Measurements from ENCODE around the gene PGBD2. TPM values are rescaled to one million over a fixed set of nuclear protein-coding genes. Genes with fewer than 3 reads are reported as not detected.

The PGBD2 gene
- total and polyA plus RNA-seq, 8 donors = 1.8 to 12.5 (median 5.2) TPM

DNA sequence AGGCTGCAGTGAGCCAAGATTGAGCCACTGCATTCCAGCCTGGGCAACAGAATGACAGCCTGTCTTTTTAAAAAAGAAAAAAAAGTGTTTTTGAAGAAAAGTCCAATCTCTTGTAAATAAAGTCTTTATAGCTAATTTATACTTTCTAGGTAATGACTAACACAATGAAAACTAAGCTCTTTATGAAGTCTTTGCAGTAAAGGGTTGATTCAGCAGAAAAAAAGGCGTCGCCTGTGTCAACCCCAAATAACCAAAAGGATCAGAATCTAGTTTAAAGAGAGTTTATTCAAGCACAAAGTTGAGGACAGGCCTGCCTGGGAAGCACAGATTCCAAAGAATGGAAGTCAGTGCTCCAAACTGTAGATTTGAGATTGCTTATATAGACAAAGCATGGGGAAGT lies 14.3 kb upstream of the PGBD2 start:
- Histone ChIP-seq H3K9me3 (no peaks in the 10 kb centered on the region), H3K27me3 (peaks cover 0 to 18% (median 0%) of the 10 kb centered on the region in 3 donors), H3K27ac (no peak overlapping the region), H3K4me1 (peaks cover 0 to 4% (median 0%) of the 10 kb centered on the region in 4 donors), H3K4me3 (no peak overlapping the region), H3K36me3 (no peaks in the 10 kb centered on the region)
- DNase-seq = no peak
- WGBS, 5 donors = 86 to 94% (median 92%) methylated on average over 2 of the region's 2 CpGs
- TF ChIP-seq POLR2AphosphoS5 (IDR thresholded peaks at IDR 0.05) = no peak
- no peak for TF ChIP-seq EP300 (IDR thresholded peaks at IDR 0.05)
- TF ChIP-seq, protein P1, sequence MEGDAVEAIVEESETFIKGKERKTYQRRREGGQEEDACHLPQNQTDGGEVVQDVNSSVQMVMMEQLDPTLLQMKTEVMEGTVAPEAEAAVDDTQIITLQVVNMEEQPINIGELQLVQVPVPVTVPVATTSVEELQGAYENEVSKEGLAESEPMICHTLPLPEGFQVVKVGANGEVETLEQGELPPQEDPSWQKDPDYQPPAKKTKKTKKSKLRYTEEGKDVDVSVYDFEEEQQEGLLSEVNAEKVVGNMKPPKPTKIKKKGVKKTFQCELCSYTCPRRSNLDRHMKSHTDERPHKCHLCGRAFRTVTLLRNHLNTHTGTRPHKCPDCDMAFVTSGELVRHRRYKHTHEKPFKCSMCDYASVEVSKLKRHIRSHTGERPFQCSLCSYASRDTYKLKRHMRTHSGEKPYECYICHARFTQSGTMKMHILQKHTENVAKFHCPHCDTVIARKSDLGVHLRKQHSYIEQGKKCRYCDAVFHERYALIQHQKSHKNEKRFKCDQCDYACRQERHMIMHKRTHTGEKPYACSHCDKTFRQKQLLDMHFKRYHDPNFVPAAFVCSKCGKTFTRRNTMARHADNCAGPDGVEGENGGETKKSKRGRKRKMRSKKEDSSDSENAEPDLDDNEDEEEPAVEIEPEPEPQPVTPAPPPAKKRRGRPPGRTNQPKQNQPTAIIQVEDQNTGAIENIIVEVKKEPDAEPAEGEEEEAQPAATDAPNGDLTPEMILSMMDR (IDR thresholded peaks at IDR 0.05) = no peak
- TF ChIP-seq POLR2A (IDR thresholded peaks at IDR 0.05) = no peak
- intact Hi-C loops (cut with DNase I; ENCODE audit: low total_unique reads) = no loop called here

DNA sequence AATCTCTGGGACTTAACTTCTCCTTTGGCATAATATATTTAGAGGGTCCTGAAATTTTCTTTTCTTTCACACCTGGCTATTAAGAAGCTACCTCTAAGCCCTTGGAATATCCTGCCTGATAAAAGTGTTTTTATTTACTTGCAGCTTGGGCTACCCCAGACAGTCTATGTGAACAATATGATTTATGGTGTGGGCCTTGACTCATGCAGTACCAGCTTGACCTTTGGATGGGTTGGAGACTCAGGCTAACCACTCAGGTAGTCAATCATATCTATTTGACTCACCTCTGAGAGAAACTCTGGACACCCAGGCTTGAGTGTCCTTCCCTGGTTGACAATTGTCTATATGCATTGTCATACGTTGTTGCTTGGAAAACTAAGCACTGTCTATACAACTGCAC lies 13.4 kb upstream of the PGBD2 start:
- Histone ChIP-seq H3K27ac (no peak overlapping the region), H3K4me1 (peaks cover 0 to 7% (median 3%) of the 10 kb centered on the region in 4 donors), H3K27me3 (peaks cover 0 to 24% (median 0%) of the 10 kb centered on the region in 3 donors), H3K4me3 (no peak overlapping the region), H3K36me3 (no peaks in the 10 kb centered on the region), H3K9me3 (no peaks in the 10 kb centered on the region)
- TF ChIP-seq POLR2AphosphoS5 (IDR thresholded peaks at IDR 0.05) (no peak), POLR2A (IDR thresholded peaks at IDR 0.05) (no peak), EP300 (IDR thresholded peaks at IDR 0.05) (no peak)
- TF ChIP-seq, protein P1 (IDR thresholded peaks at IDR 0.05) = no peak
- 69 to 95% (median 89%) methylated on average over 1 of the region's 1 CpG for WGBS, 5 donors
- intact Hi-C loops (cut with DNase I; ENCODE audit: low total_unique reads) = no loop called here
- DNase-seq = no peak

DNA sequence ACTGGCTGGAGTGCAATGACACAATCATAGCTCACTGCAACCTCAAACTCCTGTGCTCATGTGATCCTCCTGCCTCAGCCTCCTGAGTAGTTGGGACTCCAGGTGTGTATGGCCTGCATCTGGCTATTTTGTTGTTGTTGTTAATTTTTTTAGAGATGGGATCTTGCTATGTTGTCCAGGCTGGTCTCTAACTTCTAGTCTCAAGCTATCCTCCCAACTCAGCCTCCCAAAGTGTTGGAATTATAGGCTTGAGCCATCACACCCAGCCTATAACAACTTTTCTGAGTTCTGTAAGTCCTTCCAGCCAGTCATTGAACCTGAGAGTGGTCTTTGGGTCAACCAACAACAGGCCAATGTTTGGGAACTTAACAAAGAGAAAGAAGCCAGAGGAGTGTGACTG lies 11.2 kb upstream of the PGBD2 start:
- H3K4me3 ChIP-seq = no peak overlapping the region
- H3K36me3 ChIP-seq = no peaks in the 10 kb centered on the region
- no peaks in the 10 kb centered on the region for H3K9me3 ChIP-seq
- H3K27me3 ChIP-seq = peaks cover 0 to 34% (median 0%) of the 10 kb centered on the region in 3 donors
- H3K4me1 ChIP-seq = peaks cover 0 to 7% (median 3%) of the 10 kb centered on the region in 4 donors
- H3K27ac ChIP-seq = no peak overlapping the region
- no peak for TF ChIP-seq POLR2AphosphoS5 (IDR thresholded peaks at IDR 0.05)
- TF ChIP-seq EP300 (IDR thresholded peaks at IDR 0.05) = no peak
- no peak for TF ChIP-seq POLR2A (IDR thresholded peaks at IDR 0.05)
- TF ChIP-seq, protein P1 (IDR thresholded peaks at IDR 0.05) = no peak
- intact Hi-C loops (cut with DNase I; ENCODE audit: low total_unique reads) = no loop called here
- DNase-seq = no peak

DNA sequence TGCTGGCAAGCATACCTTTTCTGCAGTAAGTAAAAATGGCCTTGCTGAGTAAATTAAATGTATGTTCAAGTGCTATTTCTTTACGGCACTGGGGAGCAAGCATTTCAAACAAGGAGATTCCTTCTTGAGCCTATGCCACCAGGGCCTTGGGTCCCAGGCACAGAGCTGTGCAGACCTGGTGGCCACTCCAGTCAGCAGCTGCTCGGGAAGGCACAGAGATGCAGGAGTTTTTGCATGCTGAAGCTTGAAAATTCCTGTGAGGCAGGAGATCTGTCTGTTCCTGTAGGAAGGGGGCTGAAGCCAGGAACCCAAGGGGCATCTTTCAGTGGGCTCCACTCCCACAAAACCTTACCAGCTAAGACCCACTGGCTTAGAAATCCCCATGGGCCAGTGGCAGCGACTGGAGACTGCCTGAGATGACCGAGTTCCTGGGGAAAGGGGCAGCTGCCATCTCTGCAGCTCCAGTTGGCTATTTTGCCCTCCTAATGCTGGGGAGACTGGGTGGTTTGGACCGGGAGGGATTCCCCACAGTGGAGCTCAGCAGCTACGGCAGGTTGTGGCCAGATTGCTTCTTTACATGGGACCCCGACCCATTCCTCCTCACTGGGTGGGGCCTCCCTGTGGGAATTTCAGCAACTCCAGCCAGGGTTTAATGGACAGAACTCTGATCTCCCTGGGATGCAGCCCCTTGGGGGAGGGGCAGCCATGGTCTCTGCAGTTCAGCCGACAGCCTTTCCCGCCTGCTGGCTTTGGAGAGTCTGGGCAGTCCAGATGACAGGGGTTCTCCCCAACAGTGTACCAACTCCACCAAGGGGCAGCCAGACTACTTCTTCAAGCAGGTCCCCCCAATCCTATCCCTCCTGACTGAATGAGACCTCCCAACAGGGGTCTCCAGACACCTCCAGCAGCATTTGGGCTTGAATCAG lies 8.4 kb upstream of the PGBD2 start:
- Histone ChIP-seq H3K36me3 (no peaks in the 10 kb centered on the region), H3K27ac (no peak overlapping the region), H3K27me3 (peaks cover 0 to 33% (median 0%) of the 10 kb centered on the region in 3 donors), H3K4me1 (peaks cover 0 to 7% (median 3%) of the 10 kb centered on the region in 4 donors), H3K4me3 (peak overlapping the region in 2 of 4 donors; percentile 3 to 21), H3K9me3 (no peaks in the 10 kb centered on the region)
- TF ChIP-seq, protein P1 (IDR thresholded peaks at IDR 0.05) = no peak
- TF ChIP-seq EP300 (IDR thresholded peaks at IDR 0.05) (no peak), POLR2AphosphoS5 (IDR thresholded peaks at IDR 0.05) (no peak), POLR2A (IDR thresholded peaks at IDR 0.05) (no peak)
- intact Hi-C loops (cut with DNase I; ENCODE audit: low total_unique reads) = no loop called here
- DNase-seq = no peak
- 48 to 78% (median 70%) methylated on average over 8 to 9 of the region's 9 CpGs for WGBS, 5 donors
